ENCODE measurements around the gene SLC2A8.

Gene SLC2A8

DNA sequence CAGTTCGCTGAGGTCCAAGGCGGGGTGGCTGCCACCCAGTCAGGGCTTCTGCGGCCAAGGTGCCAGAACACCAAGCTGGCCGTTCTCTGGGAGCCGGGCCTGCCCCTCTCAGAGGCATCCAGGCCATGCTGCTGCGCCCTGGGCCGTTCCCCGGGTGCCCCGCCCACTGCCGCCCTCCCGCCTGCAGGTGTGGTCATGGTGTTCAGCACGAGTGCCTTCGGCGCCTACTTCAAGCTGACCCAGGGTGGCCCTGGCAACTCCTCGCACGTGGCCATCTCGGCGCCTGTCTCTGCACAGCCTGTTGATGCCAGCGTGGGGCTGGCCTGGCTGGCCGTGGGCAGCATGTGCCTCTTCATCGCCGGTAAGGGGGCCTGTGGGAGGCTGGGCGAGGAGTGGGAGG is 7.7 kb downstream of the SLC2A8 start:
- no peak for DNase-seq

- DNase-seq, result no peak
Observed at GRCh38 chr9:127405344-127406125, 8.6 kb downstream of the SLC2A8 start.

GRCh38 chr9:127406799-127407491 is 10.0 kb downstream of the SLC2A8 start:
- no peak for DNase-seq

GRCh38 chr9:127407492-127407843 is 10.5 kb downstream of the SLC2A8 start:
- no peak for DNase-seq

GRCh38 chr9:127411122-127411521 is 14.2 kb downstream of the SLC2A8 start:
- DNase-seq, result no peak

- DNase-seq, result no peak
Observed at GRCh38 chr9:127415141-127415540, 18.2 kb downstream of the SLC2A8 start.

DNA sequence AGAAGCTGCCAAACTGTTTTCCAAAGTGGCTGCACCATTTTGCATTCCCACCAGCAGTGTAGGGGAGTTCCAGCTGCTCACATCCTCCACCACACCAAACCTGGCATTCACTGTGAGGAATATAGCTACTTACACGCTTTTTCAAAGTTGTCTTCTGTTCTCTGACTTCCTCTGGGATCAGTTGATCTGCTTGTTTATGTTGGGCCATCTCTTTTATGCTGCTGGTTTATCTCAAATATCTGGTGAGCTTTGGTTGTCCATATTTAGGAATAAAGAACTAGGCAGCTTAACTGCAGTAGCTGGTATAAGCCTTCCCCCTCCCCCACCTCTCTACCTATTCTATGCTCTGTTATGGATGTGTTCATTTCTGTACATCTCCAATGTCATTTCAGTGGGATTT is 18.7 kb downstream of the SLC2A8 start:
- no peak for DNase-seq

- DNase-seq, result no peak
Observed at GRCh38 chr9:127417131-127418036, 20.4 kb downstream of the SLC2A8 start.

DNA sequence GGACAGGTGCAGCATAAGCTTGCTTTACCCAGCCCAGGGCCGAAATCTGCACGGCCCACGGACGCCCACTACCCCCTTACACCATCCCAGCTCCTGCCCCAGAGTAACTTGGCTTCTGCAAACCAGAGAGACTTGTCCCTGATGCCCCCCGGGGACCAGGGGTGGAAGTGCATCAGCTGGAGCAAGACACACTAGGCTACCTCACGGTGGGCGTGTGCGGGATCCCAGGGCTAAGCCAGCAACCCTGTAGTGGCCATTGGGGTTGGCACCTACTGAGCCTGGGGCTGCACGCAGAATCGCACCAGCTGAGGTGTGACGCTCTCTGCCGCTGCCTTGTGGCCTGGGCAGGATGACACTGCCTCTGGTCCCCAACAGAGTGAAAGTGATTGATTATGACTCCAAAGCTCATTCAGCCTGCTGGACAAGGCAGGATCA is 21.1 kb downstream of the SLC2A8 start:
- peak; percentile 56 for DNase-seq

GRCh38 chr9:127419348-127419747 is 22.4 kb downstream of the SLC2A8 start:
- DNase-seq, result no peak

DNA sequence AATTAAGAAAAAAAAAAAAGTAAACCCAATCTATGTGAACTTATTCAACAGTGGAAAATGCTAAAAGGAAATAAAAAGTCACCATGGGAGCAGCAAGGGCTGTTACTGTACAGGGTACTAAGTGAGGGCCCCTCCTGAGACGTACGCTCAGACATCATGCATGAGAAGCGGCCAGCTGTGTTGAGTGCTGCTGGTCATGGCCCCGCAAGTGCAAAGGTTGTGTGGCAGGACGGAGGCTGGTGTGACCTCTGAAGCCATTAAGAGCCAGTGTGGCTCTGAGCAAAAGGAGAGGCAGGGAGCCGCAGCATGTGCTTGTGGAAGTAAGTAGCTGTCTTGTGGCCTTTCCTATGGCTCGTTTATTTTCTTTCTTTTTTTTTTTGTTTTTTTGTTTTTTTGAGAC is 24.1 kb downstream of the SLC2A8 start:
- DNase-seq, result no peak

DNA sequence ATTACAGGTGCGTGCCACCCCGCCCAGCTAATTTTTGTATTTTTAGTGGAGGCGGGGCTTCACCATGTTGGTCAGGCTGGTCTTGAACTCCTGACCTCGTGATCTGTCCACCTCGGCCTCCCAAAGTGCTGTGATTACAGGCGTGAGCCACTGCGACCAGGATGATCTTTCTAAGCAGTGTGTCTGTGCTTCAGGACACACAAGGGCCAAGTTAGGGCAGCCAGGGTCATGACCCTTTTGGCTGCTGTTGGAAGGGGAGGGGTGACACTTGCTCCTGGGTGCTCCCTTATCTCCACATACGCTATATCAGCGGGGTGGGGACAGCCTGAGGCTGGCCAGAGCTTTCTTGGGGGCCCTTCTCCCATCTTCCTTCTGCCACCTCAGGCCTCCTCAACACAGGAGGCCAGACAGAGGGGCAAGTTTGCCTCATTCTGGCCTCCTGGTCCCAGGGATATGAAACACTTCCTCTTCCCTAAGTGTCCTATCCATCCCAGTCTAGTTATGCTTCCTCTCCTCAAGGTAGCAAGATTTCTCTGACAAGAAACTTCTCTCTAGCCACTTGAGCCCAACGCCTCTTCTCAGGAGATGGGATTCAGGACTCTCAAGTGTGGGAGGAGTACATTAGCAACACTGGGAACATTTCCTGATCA is 25.3 kb downstream of the SLC2A8 start:
- DNase-seq, result no peak

- no peak for DNase-seq
Observed at GRCh38 chr9:127422787-127423186, 25.8 kb downstream of the SLC2A8 start.

DNA sequence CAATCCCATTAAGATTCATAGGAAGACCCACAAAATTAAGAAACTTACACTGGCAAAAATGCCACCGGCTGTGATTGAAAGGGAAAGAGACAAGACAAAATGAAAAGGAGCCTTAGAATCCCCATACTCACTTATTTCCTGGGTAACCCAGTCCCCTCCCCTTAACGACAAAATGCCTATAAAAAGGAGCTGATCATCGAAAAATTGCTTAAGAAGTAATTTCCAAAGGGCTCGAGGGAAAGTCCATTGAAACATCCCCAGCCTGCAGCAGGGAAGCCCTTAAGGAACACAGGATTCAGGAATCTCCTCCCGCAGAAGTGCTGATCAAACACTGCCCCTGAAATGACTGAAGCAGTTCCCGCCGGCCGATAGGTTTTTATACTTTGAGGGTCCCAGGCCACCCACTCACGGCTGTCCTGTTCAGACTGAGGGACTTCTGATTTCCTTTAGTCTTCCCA is 26.5 kb downstream of the SLC2A8 start:
- DNase-seq, result no peak

GRCh38 chr9:127423934-127424675 is 27.1 kb downstream of the SLC2A8 start, which contains the start of gene ZNF79:
Gene ZNF79 (plus strand): TSS chr9:127424382. CDS start chr9:127424788, 406 bp downstream.
- DNase-seq, result peak; percentile 90

- DNase-seq, result peak; percentile 40
Observed at GRCh38 chr9:127424676-127424999, 27.7 kb downstream of the SLC2A8 start.

GRCh38 chr9:127426756-127427155 is 29.8 kb downstream of the SLC2A8 start:
- DNase-seq, result no peak

DNA sequence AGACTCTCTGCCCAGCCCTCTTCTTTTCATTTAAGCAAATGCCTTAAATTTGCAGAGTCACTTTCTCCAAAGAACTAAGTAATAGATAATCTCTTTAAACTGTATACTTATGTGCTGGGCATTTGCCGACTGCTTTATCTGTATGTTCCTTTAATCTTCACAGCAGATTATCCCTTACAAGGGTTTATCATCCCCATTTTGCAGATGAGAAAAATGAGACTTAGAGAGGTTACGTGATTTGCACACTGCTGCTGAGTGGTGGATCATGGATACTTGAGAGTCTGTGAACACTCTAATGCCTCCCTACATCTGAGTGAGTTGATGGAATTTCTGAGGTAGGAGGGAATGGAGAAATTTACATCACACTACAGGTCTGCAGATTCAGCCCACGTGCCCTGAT is 31.4 kb downstream of the SLC2A8 start:
- no peak for DNase-seq

- DNase-seq, result no peak
Observed at GRCh38 chr9:127430415-127430814, 33.4 kb downstream of the SLC2A8 start.

DNA sequence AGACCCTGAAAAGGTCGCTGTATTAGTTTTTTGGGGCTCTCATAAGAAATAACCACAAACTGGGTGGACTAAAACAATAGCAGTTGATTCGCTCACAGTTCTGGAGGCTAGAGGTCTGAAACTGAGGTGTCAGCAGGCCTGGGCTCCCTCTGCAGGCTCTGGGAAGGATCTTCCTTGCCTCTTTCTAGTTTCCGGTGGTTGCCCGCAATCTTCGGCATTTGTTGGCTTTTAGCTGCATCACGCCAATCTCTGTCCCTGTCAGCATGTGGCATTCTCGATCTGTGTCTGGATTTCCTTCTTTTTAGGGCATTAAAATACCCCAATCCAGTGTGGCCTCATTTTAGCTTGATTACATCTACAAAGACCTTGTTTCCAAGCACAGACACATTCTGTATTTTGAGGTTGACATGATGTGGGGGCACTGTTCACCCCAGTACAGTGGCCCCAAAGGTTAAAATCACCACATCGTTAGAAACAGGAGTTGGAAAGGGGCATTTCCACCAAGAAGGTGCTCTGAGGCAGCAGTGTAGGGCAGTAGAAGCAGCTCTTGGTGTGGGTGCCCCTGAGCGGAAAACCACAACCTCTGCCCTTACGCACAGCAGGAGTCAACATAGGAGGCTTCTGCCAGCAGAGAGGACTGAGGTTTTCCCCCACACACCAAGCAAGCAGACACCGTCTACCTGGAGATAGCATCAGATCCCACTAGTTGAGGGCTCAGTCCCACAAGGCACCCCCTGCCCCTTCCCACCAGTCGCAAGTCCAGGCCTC is 40.7 kb downstream of the SLC2A8 start:
- DNase-seq, result no peak

DNA sequence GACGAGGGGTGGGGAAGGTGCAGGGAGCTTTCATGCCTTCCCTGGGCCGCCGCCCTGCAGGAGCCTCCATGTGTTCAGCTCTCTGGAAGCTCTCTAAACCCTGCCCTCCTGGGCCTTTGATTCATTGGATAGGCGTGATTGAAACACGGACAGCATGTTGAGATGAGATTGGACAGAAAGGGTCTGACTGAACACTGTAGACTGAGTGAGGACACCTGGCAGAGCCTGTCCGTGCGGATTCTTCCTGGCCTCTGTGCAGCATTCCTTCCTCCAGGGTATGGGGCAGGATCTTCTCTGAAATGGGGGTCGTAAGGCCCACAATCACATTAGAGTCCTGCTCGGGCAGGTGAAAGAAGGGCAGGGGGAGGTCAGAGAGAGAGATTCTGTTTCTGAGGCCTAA is 41.4 kb downstream of the SLC2A8 start:
- no peak for DNase-seq

Measured in stimulated activated CD4-positive, alpha-beta T cell treated with anti-CD3 and anti-CD28 coated beads, Interleukin-4, amount 100 ng/mL, for 1 hour (primary cell).